Activated CD4-positive, alpha-beta memory T cell treated with anti-CD3 and anti-CD28 coated beads, Interleukin-2, amount 10 ng/mL, durations not matched to agents 7 days and 5 days (primary cell): ENCODE data around the gene BTBD19. TPM values are rescaled to one million over a fixed set of nuclear protein-coding genes. Genes with fewer than 3 reads are reported as not detected.
"Not testable (repeated sequence)": the region's sequence is repeated elsewhere in the genome, so short reads cannot be mapped to it uniquely, and the experiment has no call there.

Experiments used
- CTCF ChIA-PET: fragments of 350-600 bp; sonication (Branson Sonifier 250); formaldehyde crosslinking; loops from one replicate; lab custom pipeline; 2021; ENCODE audit warnings: antibody characterized with exemption, inconsistent platforms; lab: Charles Lee
- POLR2A ChIA-PET: fragments of 350-600 bp; sonication (Branson Sonifier 250); formaldehyde crosslinking; loops from one replicate; lab custom pipeline; 2021; ENCODE audit warnings: antibody characterized with exemption; lab: Charles Lee
- DNase-seq: peaks from one replicate; pipeline ENCODE4 v3.0.0-alpha.2; 2020
- H3K27ac Mint-ChIP-seq: one replicate; pipeline ENCODE4 v1.8.0; 2021; ENCODE audit warnings: mild to moderate bottlenecking, mixed read lengths
- H3K27me3 Mint-ChIP-seq: one replicate; pipeline ENCODE4 v1.8.0; 2021; ENCODE audit warnings: mixed read lengths
- H3K36me3 Mint-ChIP-seq: one replicate; pipeline ENCODE4 v1.8.0; 2021; ENCODE audit warnings: low read depth, mixed read lengths
- H3K4me1 Mint-ChIP-seq: one replicate; pipeline ENCODE4 v1.8.0; 2021; ENCODE audit warnings: mixed read lengths
- H3K4me3 Mint-ChIP-seq: one replicate; pipeline ENCODE4 v1.8.0; 2021; ENCODE audit warnings: mild to moderate bottlenecking, mixed read lengths
- H3K9me3 Mint-ChIP-seq: one replicate; pipeline ENCODE4 v1.8.0; 2021; ENCODE audit warnings: mixed read lengths
- total RNA-seq, 2 experiments: library from RNA; stranded (reverse); gene quantifications; one replicate each; pipeline ENCODE4 v1.2.3, GENCODE V29; 2021

BTBD19 gene
- total RNA-seq, 2 experiments from 2014 or later: 8.4 to 8.7 TPM

DNA sequence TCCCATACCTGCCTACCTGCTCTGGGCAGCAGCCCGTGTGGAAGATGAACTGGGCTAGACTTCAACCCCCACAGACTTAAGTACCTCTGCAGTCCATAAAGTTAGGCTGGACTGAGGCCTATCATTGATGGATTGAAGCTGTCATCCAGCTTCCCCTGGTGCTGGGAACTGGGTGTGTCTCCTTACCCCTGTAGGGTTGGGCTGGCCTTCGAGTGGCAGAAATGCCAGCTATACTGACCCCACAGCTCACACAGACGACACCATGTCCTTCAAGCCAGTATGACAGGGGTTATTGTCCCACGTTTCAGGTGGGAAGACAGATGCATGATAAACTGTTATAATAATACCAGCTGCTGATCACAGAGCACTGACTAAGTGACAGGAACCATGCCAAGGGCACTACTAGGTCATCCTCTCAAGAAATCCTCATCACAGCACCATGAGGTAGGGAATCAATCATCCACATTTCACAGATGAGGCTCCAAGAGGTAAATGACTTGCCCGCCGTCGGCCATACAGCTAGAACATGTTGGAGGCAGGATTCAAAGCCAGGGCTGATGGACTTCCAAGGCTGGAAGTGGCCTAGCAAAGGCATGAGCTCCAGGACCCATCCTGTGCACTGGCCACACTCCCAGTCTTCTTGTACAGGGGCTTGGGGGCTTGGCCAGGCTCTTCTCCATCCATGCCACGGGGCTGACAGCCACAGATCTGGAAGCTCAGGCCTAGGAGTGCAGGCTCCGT, 20.0 kb upstream of the BTBD19 start, which contains the start of gene BEST4:
Gene BEST4 (minus strand): TSS at position 51 of the 741 bp plus-strand sequence. CDS start 465 bp downstream, outside the sequence.
- ChIA-PET POLR2A (interaction anchor here (0.9 to 17.1 kb wide), 8 partner anchors 9 to 223 kb away, joined by 3 to 454 read pairs (median 23); partner anchors contain the start of genes BTBD19, DYNLT4, HECTD3 and PLK3), CTCF (interaction anchor here (0.7 to 2.4 kb wide), 5 partner anchors 8 to 57 kb away, joined by 3 to 13 read pairs (median 6); partner anchors contain the start of genes PLK3 and RNU5D-1)
- no peaks in the 10 kb centered on the region for H3K27me3 Mint-ChIP-seq
- DNase-seq: no peak
- no peaks in the 10 kb centered on the region for H3K9me3 Mint-ChIP-seq
- H3K27ac Mint-ChIP-seq: no peak within 1 kb of the TSS
- H3K4me3 Mint-ChIP-seq: no peak within 1 kb of the TSS
- H3K4me1 Mint-ChIP-seq: peaks cover 28% of the 10 kb centered on the region
- peaks cover under 1% of the 10 kb centered on the region for H3K36me3 Mint-ChIP-seq

DNA sequence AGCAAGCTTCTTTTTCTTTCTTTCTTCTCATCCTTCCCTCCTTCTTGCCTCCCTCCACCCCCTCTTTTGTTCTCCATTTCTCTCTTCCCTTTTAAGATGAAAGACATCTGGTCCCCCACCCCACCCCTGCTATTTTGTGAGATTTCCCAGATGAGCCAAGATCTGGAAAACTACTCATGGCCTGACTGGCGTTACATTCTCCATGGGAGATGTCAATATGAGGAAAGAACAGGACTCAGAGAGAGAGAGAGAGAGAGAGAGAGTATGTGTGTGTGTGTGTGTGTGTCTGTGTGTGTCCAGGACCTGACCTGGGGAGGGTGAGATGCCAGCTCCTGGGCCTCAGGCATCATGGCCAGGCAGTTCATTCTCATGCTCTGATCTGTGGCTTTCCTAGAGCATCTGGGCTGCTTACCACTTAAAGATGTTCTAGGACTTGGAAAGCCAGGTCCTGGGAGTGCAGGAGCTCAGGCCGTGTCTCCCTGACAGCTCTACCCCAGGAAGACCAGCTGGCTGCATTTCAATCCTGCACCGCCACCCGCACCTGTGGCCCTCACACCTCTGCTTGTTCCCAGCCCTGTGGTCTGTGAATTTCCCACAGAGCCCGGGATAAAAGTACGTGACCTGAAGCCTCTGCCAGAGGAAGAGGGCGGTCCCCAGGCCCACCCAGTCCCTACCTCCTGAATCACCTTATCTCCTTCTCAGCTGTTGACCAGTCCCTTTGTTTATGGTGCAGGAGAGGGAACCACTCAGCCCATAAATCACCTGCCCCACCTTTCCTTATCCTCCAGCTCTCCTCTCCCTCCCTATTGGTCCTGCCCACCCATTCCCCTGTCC, 17.1 kb upstream of the BTBD19 start:
- Mint-ChIP-seq H3K9me3 (no peaks in the 10 kb centered on the region), H3K27me3 (no peaks in the 10 kb centered on the region), H3K4me1 (peaks cover 7% of the 10 kb centered on the region), H3K27ac (no peak overlapping the region), H3K4me3 (no peak overlapping the region), H3K36me3 (no peaks in the 10 kb centered on the region)
- POLR2A ChIA-PET: interaction anchor here (1.0 to 12.4 kb wide), 10 partner anchors 9 to 512 kb away, joined by 3 to 195 read pairs (median 9); partner anchors contain the start of genes BTBD19, DYNLT4, EIF2B3 and PLK3
- CTCF ChIA-PET: interaction anchor here (1.3 to 3.6 kb wide), 5 partner anchors 9 to 220 kb away, joined by 5 to 16 read pairs (median 11); partner anchors contain the start of genes HECTD3, PLK3, RNU5D-1 and UROD
- DNase-seq: no peak

DNA sequence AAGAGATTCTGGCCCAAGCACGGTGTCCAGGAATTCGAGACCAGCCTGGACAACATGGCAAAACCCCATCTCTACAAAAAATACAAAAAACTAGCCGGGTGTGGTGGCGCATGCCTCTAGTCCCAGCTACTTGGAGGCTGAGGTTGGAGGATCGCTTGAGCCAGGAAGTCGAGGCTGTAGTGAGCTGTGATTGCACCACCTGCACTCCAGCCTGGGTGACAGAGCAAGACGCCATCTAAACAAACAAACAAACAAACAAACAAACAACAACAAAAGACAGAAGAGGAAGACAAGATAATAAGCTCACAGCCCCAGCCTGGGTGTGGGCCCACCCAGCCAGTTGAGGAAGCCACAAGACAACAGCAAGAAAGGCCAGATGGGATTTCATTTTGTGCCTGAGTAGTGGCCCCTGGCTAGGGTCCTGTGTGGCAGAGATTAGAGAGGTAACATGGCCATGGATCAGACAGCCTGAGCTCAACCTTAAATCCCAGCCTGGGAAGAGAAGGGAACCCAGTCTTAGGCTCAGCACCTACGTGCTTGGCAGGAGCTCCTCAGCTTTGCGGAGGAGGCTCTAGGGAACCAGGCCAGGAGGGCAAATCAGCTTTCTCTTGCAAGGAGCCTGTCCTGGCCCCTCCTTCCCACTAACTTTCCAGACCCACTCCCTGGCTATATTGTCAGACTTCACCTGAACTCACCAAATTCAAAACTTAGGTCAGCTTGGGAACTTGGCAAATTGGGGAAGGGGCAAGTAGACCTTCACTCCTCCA, 15.4 kb upstream of the BTBD19 start:
- no peak for DNase-seq
- CTCF ChIA-PET: interaction anchor here (0.9 to 3.6 kb wide), 15 partner anchors 9 to 700 kb away, joined by 3 to 27 read pairs (median 6); partner anchors contain the start of genes HECTD3, RNU5D-1, RPS8 and UROD
- Mint-ChIP-seq H3K27ac (no peak overlapping the region), H3K4me1 (peaks cover 2% of the 10 kb centered on the region), H3K27me3 (no peaks in the 10 kb centered on the region), H3K9me3 (no peaks in the 10 kb centered on the region), H3K4me3 (no peak overlapping the region), H3K36me3 (no peaks in the 10 kb centered on the region)
- POLR2A ChIA-PET: interaction anchor here (0.7 to 3.0 kb wide), 14 partner anchors 8 to 729 kb away, joined by 3 to 41 read pairs (median 8); partner anchors contain the start of genes BTBD19, DYNLT4, HECTD3 and PRDX1

DNA sequence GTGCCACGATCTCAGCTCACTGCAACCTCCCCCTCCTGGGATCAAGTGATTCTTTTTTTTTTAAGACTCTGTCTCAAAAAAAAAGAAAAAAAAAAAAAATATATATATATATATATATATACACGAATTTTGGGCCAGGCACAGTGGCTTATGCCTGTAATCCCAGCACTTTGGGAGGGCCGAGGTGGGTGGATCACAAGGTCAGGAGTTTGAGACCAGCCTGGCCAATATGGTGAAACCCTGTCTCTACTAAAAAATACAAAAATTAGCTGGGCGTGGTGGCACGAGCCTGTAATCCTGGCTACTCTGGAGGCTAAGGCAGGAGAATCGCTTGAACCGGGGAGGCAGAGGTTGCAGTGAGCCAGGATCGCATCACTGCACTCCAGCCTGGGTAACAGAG, 10.4 kb upstream of the BTBD19 start:
- not testable (repeated sequence) for H3K4me3 Mint-ChIP-seq, H3K27ac Mint-ChIP-seq, H3K27me3 Mint-ChIP-seq, DNase-seq, H3K9me3 Mint-ChIP-seq
- Mint-ChIP-seq H3K4me1 (peaks cover 29% of the 10 kb centered on the region), H3K36me3 (peaks cover 20% of the 10 kb centered on the region)
- CTCF ChIA-PET: interaction anchor here (2.7 to 6.4 kb wide), 3 partner anchors 11 to 22 kb away, joined by 11 to 76 read pairs (median 16); partner anchors contain the start of gene BTBD19
- POLR2A ChIA-PET: interaction anchor here (1.3 to 16.4 kb wide), 6 partner anchors 12 to 76 kb away, joined by 5 to 960 read pairs (median 18); partner anchors contain the start of gene RNU5D-1

DNA sequence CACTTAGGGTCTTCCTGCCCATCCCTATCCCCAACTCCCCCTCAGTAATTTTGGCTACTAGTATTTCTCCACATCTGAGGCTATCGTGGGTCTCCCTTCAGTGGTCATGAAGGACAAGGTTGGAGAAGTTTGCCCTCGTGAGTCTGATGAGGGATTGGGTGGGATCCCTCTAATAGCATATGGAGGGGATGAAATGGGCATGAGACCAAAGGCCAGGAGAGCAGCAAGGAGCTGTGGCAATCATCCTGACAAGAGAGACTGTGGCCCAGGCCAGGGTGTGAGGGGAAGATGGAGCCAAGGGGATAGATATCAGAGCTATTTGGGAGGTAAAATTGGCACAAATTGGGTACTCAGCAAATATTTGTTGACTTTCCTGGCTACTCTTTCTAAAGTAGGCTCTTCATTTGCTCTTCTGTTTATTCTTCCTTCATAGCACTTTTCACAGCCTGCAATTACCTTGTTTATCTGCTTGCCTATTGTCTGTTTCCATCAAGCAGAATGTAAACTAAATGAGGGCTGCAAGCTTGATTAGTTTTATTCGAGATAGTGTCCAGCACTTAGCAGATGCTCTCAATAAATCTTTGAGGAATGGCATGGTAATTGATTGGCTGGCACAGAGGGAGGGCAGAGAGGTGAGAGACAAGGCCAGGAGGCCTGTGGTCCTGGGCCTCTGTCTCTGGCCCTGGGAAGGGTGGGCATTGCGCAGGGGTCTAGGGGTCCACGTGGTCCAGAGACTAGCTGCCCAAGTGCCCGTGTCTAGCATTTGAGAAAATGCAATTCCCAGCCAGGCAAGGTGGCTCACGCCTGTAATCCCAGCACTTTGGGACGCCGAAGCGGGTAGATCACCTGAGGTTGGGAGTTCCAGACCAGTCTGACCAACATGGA, 9.6 kb upstream of the BTBD19 start:
- Mint-ChIP-seq H3K27me3 (no peaks in the 10 kb centered on the region), H3K27ac (peak overlapping the region; percentile 98), H3K36me3 (peaks cover 28% of the 10 kb centered on the region), H3K4me3 (no peak overlapping the region), H3K9me3 (no peaks in the 10 kb centered on the region), H3K4me1 (peaks cover 36% of the 10 kb centered on the region)
- ChIA-PET CTCF (interaction anchor here (0.7 to 6.4 kb wide), 8 partner anchors 10 to 213 kb away, joined by 3 to 76 read pairs (median 8); partner anchors contain the start of genes BTBD19, HECTD3 and UROD), POLR2A (interaction anchor here (1.2 to 16.4 kb wide), 9 partner anchors 10 to 212 kb away, joined by 3 to 960 read pairs (median 19); partner anchors contain the start of genes BTBD19, EIF2B3, HECTD3 and RNU5D-1)
- DNase-seq: no peak

DNA sequence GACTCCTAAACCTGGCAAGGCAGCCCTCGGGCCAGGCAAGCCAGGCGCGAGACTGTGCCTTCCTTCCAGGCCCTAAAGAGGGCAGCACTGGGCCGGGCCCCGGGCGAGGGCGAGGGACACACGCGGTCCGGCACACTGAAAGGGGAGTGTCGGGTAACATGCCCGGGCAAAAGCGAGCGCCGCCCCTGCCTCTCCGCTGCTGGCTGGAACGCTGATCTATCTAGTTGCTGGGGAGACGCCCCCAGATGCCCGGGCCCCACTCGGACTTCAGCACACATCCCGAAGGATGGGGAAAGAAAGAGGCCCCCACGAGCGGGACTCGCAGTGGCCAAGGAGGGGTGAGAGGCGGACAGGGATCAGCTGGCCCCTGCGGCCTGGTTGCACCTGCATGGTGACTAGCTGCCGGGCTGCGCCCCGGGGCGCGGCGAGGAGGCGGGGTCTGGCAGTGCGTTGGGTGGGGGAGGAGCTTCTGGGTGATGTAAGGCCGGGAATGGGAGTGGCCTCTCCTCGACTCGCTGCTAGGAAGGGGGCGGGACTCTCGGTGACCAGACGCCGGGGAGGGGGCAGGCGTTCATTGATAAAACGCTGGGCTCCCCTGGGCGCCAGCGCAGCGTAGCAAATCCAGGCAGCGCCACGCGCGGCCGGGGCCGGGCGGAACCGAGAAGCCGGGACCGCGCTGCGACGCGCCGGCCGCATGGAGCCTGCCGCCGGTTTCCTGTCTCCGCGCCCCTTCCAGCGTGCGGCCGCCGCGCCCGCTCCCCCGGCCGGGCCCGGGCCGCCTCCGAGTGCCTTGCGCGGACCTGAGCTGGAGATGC, 8.3 kb upstream of the BTBD19 start, which contains the start of gene PLK3:
Gene PLK3 (plus strand): TSS at position 608 of the 815 bp plus-strand sequence. CDS start 87 bp downstream, at position 695.
- Mint-ChIP-seq H3K36me3 (peaks cover 40% of the 10 kb centered on the region), H3K27ac (peak within 1 kb of the TSS; percentile 98), H3K4me1 (peaks cover 47% of the 10 kb centered on the region), H3K4me3 (peak within 1 kb of the TSS; percentile 90), H3K9me3 (no peaks in the 10 kb centered on the region), H3K27me3 (no peaks in the 10 kb centered on the region)
- ChIA-PET POLR2A (interaction anchor here (0.7 to 16.4 kb wide), 25 partner anchors 10 to 700 kb away, joined by 3 to 960 read pairs (median 4); partner anchors contain the start of genes BTBD19, CCDC163, EIF2B3 and HECTD3), CTCF (interaction anchor here (0.6 to 6.4 kb wide), 24 partner anchors 10 to 1503 kb away, joined by 3 to 76 read pairs (median 4); partner anchors contain the start of genes BEST4, BTBD19, HECTD3 and LRRC41)
- peak; percentile 98 for DNase-seq

DNA sequence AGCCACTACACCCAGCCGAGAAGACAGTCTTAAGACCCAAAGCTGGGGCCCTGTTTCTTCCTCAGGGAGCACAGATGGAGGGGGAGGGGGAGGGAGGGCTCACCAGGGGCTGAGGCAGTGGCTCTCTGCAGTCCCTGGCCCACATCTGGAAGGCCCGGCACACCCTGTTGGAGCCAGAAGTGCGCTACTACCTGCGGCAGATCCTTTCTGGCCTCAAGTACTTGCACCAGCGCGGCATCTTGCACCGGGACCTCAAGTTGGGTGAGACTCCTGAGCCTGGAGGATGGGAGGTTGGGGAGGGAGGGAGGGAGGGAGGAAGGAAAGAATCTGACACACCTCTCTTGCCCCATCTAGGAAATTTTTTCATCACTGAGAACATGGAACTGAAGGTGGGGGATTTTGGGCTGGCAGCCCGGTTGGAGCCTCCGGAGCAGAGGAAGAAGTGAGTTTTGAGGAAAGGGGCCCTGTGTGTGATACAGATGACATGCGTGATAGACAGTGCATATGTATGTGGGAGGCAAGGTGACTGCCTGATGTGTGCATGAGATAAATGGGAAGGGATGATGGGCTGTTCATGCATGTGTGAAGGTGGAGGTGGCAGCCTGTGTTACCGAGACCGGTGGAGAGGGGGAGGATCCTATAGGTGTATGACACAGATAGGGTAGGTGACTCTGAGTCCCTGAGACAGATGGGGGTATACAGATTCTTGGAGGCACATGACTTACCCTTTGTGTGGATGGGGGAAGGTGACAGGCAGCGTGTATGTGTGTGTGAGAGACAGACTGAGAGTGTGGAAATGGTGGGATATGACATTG, 6.6 kb upstream of the BTBD19 start:
- CTCF ChIA-PET: interaction anchor here (0.6 to 6.4 kb wide), 7 partner anchors 8 to 547 kb away, joined by 5 to 76 read pairs (median 16); partner anchors contain the start of genes BEST4 and BTBD19
- H3K4me1 Mint-ChIP-seq: peaks cover 59% of the 10 kb centered on the region
- no peak for DNase-seq
- peaks cover 52% of the 10 kb centered on the region for H3K36me3 Mint-ChIP-seq
- H3K9me3 Mint-ChIP-seq: no peaks in the 10 kb centered on the region
- H3K4me3 Mint-ChIP-seq: peak overlapping the region; percentile 90
- POLR2A ChIA-PET: interaction anchor here (0.6 to 16.4 kb wide), 16 partner anchors 8 to 538 kb away, joined by 3 to 960 read pairs (median 14); partner anchors contain the start of genes BTBD19, EIF2B3, HECTD3 and MUTYH
- peak overlapping the region; percentile 96 for H3K27ac Mint-ChIP-seq
- H3K27me3 Mint-ChIP-seq: no peaks in the 10 kb centered on the region

DNA sequence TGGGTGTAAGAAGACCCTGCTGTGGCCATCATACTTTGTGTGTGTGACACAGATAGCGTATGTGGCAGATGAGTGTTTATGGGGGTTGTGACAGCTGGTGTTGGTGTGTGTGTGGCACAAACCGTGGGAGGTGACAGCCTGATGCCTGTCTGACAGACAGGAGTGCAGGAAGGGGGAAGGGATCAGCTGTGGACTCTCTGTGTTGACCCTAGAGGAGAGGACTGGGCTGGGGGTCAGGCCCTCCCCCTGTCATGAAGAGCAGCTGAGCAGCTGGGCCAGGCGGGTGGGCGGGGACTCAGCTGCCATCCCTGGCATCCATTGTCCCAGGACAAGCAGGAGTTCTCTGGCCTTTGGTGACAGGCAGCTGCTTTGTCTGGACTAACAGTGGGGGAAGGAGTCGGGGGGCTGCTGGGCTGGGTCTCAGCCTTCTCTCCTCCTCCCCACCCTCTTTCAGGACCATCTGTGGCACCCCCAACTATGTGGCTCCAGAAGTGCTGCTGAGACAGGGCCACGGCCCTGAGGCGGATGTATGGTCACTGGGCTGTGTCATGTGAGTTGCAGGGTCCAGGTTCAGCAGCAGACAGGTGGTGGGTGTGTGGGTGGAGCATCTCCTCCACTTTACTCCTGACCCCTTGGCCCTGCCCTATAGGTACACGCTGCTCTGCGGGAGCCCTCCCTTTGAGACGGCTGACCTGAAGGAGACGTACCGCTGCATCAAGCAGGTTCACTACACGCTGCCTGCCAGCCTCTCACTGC, 5.8 kb upstream of the BTBD19 start:
- DNase-seq: no peak
- Mint-ChIP-seq H3K27ac (peak overlapping the region; percentile 96), H3K9me3 (no peaks in the 10 kb centered on the region), H3K36me3 (peaks cover 58% of the 10 kb centered on the region), H3K4me1 (peaks cover 67% of the 10 kb centered on the region), H3K27me3 (no peaks in the 10 kb centered on the region), H3K4me3 (peak overlapping the region; percentile 90)
- POLR2A ChIA-PET: interaction anchor here (0.6 to 16.4 kb wide), 8 partner anchors 9 to 184 kb away, joined by 3 to 960 read pairs (median 32); partner anchors contain the start of genes BTBD19, EIF2B3, RNU5D-1 and RPS8
- CTCF ChIA-PET: interaction anchor here (0.6 to 6.4 kb wide), 2 partner anchors 17 to 546 kb away, joined by 5 to 76 read pairs; no protein-coding TSS in a partner anchor

DNA sequence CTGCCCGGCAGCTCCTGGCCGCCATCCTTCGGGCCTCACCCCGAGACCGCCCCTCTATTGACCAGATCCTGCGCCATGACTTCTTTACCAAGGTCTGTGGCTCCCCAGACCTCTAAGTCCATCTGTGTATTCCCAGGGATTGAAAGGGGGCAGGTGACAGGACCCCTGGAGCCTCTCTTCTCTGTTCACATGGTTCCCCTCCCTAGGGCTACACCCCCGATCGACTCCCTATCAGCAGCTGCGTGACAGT, 5.3 kb upstream of the BTBD19 start:
- POLR2A ChIA-PET: interaction anchor here (0.6 to 16.4 kb wide), 6 partner anchors 8 to 81 kb away, joined by 3 to 960 read pairs (median 54); partner anchors contain the start of genes BTBD19, RNU5D-1 and RPS8

More for the DNA sequence above, 5.3 kb upstream of the BTBD19 start:
- Mint-ChIP-seq H3K36me3 (peaks cover 58% of the 10 kb centered on the region), H3K4me1 (peaks cover 72% of the 10 kb centered on the region), H3K27ac (peak overlapping the region; percentile 58), H3K9me3 (no peaks in the 10 kb centered on the region), H3K27me3 (no peaks in the 10 kb centered on the region), H3K4me3 (peak overlapping the region; percentile 90)
- no peak for DNase-seq
- CTCF ChIA-PET: no interaction called here
